Activated CD4-positive, alpha-beta T cell treated with anti-CD3 and anti-CD28 coated beads, Interleukin-2, amount 50 U/mL, for 16 hours (primary cell): ENCODE results near the gene PRDX2.
A peak's percentile ranks its signal among the peaks of the same experiment; 100 is the strongest.
"Not testable (repeated sequence)": the region's sequence is repeated elsewhere in the genome, so short reads cannot be mapped to it uniquely, and the experiment has no call there.

ENCODE experiments used
- DNase-seq: peaks from one replicate; pipeline ENCODE4 v3.0.0-alpha.2; 2020

The PRDX2 gene

DNA sequence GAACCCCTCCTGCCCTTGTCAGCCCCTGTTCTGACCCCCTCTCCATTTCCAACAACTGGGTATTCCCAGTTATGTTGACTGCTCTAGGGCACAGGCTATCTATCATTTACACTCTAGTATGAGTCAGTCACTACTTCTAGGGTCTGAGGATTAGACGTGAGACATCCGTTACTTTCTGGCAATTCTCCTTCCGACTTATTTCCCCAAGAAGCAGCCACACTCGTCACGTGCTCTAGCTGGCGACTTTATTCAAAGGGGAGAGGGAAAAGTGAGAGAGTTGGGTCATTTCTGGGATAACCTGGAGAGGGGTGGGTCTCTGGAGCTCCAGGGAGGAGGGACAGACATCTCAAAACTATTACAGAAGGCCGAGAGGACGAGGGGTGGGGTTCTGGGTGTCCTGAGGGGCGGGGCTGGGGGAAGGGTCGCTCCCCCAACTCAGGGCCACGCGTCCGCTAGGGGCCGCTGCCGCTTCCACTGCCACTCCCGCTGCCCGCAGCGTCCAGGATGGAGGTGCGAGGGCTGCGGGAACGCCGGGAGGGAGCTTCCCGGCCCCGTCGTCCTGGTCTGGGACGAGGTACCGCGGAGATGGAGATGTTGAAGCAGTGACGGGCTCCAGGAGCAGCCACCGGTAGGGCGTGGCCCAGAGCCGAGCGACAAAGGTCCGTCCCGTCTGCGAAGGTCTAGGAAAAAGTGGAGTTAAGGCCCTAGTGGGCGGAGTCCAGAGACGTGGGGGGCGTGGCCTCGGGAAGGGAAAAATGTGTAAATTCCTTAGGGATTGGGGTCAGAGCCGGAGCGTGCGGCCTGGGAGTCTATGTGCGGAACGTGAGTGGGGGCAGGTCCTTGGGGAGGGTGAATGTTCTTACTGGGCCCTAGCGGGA is 23.9 kb upstream of the PRDX2 start:
- DNase-seq: peak; percentile 34

- no peak for DNase-seq
Measured at GRCh38 chr19:12821761-12822160, 20.2 kb upstream of the PRDX2 start.

GRCh38 chr19:12817810-12818209 is 16.2 kb upstream of the PRDX2 start:
- DNase-seq: not testable (repeated sequence)

- DNase-seq: not testable (repeated sequence)
Measured at GRCh38 chr19:12817188-12817587, 15.6 kb upstream of the PRDX2 start.

- DNase-seq: no peak
Measured at GRCh38 chr19:12815088-12815487, 13.5 kb upstream of the PRDX2 start.

GRCh38 chr19:12806242-12807081 is 4.9 kb upstream of the PRDX2 start, which contains the start of gene RNASEH2A:
RNASEH2A (plus strand) TSS chr19:12806584; CDS start chr19:12806674, 90 bp downstream.
- DNase-seq: peak; percentile 92

DNA sequence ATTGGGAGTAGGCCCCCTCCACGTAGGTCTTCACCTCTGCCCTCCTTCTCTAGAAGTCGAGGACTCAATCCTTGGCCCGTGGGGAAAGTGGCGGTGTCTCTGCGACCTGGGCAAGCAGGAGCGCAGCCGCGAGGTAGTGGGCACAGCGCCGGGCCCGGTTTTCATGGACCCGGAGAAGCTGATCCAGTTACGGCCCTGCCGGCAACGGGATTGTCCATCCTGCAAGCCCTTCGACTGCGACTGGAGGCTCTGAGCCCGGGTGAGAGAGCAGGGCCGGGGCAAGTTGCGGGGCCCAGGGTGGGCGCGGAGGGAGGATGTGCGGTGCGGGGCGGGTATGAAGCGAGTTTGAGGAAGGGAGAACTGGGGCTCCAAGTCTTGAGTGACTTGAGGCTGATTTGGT is 2.5 kb upstream of the PRDX2 start:
- DNase-seq: no peak

GRCh38 chr19:12802267-12803106 is 887 bp upstream of the PRDX2 start:
- DNase-seq: no peak

DNA sequence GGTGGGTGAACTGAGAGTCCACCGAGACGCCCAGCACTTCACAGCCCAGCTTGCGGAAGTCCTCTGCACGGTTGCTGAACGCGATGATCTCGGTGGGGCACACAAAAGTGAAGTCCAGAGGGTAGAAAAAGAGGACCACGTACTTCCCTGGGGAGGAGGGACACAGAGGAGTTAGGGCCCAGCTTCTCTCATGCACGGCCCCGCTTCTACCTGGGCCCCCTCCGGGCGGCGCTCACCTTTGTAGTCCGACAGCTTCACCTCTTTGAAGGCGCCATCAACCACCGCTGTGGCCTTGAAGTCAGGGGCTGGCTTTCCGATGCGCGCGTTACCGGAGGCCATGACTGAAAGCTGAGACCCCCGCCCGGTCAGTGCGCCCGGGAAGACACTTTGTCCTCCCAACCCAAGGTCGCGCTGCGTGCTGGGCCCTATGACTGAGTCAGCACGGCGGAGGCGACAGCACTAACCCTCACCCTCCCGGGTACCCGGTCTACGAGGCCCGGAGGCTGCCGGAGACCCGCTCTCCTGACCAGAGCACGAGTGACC is 606 bp downstream of the PRDX2 start:
- no peak for DNase-seq

DNA sequence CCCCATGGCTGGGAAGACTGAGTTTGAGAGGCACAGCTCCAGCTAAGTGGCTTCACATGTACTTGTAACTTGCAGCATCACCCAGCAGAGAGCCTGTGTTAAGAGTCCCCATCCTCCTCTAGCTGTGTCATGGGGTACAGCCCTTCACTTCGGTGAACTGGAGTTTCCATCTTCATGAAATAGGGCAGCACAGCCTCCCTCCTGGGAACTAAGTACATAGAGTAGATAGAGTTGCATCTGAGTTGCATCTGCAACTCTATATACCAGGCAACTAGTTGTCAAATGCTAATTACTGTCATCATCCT is 1.2 kb downstream of the PRDX2 start:
- no peak for DNase-seq

DNA sequence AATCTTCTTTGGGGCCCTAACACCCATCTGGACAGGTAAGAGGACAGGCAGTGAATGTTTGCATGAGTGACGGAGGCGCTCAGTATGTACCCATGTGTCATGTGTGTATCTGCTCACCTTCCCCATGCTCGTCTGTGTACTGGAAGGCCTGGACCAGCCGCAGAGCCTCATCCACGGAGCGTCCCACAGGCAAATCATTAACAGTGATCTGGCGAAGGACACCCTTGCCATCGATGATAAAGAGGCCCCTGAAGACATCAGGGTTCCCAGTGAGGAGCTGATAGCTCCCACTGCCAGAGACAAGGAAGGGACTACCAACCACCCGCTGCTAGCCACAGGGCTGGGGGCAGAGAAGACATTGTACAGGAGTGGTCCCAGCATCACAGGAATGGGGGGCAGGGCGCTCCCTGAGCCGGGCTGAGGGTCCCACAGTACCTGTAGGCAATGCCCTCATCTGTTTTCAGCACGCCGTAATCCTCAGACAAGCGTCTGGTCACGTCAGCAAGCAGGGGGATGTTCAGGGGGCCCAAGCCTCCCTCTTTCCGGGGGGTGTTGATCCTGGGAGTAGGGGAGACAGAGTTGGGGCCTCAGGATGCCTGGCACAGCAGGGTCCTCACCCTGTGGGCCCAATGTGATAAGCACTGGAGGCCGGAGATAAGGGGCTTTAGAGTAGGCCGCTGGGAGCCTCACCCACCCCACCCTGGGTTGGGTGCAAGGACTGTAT is 1.7 kb downstream of the PRDX2 start:
- no peak for DNase-seq

DNA sequence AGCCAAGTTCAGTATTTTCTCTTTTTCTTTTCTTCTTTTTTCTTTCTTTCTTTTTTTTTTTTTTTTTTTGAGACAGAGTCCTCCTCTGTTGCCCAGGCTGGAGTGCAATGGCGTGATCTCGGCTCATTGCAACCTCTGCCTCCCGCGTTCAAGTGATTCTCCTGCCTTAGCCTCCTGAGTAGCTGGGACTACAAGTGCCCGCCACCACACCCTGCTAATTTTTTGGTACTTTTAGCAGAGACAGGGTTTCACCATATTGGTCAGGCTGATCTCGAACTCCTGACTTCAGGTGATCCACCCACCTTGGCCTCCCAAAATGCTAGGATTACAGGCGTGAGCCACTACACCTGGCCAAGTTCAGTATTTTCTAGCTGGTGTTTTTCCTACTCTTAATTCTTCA is 4.0 kb downstream of the PRDX2 start:
- not testable (repeated sequence) for DNase-seq

DNA sequence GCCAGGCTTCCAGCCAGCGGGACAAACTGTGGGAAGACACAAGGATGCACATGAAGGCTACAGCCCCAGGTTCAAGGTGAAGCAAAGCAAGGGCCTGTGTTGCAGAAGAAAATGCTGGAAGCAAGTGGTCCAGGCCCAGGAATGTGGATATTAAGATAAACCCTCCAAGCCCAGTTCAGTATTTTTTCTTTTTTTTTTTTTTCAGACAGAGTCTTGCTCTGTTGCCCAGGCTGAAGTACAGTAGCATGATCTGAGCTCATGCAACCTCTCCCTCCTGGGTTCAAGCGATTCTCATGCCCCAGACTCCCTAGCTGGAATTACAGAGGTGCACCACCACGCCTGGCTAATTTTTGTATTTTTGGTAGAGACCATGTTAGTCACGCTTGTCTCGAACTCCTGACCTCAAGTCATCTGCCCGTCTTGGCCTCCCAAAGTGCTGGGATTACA is 4.4 kb downstream of the PRDX2 start:
- no peak for DNase-seq

DNA sequence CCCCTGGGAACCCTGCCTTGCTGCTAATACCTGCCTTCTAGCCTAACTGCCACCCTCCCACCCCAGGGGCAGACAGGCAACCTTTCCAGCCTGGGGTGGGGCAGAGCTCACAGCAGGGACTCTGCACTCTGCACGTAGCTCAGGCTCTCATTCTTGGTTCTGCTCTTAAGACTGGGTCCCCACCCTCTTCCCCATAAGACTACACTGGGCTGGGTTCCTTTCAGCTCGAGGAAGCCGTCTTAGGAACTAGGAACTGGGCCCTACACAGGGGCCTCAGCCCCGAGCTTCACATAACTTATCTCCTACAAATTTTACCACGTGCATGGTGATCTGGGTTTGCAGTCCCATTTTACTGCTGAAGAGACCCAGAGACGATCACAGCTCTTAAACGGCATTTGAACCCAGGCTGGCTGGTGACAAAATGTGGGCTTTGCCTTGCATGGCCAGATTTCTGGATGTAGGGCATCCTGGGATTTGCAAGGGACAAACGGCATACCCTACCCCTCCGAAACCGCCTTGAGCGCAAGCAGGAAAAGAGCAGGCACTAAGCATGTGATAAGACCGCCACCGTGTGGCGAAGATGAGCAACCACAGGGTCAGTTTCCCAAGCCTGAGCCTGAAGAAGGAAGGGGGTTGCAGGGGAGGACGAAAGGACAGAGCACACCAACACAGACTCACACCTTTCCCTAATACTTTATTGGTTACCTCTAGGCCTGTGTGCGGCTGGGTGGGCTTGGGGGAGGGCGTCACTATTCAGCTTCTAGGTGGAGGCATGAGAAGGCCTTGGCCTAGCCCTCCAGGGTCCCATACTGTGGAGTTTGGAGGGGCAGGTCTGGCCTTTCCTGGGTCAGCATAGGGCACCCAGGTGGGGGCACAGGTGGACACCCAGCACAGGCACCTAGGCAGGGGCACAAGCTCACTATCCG is 5.2 kb downstream of the PRDX2 start:
- DNase-seq: peak; percentile 85

GRCh38 chr19:12794971-12795381 is 6.6 kb downstream of the PRDX2 start:
- DNase-seq: no peak

DNA sequence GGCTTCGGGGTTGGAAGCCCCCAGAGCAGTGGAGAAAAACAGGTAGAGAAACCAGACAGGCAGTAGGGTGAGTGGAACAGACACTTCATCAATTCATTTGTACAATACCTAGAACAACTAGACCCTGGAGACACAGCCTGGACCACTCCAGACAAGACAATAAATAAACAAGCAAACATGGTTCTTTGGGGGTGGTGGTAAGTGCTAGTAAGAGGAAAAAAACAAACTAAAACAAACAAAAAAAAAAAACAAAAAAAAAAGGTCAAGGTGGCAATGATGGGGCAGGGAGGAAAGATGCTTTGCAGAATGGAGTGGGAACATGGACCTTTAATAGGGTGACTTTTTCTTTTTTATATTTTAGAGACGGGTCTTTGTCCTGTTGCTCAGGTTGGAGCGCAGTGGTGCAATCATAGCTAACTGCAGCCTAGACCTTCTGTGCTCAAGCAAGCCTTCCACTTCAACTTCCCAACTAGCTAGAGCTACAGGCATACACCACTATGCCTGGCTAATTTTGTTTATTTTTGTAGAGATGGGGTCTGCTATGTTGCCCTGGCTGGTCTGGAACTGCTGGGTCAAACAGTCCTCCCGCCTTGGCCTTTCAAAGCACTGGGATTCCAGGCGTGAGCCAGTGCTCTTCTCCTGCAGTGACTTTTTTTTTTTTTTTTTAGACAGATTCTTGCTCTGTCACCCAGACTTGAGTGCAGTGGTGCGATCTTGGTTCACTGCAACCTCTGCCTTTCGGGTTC is 7.2 kb downstream of the PRDX2 start:
- peak; percentile 20 for DNase-seq

DNA sequence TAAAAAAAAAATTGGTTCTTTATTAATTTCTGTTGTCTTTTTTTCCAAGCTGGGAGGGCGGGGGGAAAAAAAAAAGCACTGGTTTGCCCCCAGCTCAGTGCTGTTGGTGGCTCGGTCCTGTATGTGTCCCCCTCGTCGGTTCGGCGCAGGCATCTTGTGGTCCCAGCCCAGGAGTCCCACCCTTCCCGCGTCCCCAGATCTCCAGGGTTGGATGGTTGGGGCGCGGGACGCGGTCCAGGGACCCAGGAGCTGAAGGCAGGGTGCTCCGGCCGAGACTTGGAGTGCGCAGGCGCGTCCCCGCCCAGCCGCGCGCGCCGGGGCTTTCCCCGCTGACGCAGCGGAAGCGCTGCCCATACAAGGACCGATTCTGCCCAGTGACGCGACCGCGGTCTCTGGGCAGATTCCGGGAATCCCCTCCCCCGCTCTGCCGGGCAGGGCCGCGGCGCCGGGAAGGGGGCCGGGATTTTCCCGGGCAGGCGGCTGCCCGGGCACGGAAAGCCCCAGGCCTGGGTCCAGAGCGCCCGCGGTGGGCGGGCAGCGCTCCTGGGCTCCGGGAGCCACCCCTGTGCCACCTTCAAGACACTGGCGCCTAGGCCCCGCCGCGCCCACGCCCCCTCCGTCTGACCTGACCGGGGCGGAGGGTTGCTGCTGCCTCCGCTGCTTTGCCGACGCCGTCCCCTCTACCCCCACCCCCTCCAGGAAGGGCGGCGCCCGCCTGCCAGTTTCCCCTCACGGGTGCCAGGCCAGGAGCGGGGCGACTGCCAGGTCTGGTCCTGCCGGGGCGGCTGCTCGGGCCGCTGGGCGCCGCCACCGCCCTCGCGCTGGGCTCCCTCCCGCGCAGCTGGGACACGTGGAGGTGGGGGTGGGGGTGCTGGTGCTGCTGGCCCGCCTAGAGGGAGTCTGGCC is 8.1 kb downstream of the PRDX2 start:
- peak; percentile 96 for DNase-seq

DNA sequence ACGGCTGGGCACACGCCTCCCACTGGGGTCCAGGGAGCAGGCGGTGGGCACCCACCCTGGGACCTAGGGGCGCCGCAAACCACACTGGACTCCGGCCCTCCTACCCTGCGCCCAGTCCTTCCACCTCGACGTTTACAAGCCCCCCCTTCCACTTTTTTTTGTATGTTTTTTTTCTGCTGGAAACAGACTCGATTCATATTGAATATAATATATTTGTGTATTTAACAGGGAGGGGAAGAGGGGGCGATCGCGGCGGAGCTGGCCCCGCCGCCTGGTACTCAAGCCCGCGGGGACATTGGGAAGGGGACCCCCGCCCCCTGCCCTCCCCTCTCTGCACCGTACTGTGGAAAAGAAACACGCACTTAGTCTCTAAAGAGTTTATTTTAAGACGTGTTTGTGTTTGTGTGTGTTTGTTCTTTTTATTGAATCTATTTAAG is 8.7 kb downstream of the PRDX2 start:
- DNase-seq: peak; percentile 14
